Ramos (cell line): Measurements from ENCODE around the gene SLX9.

Source experiments
- in situ Hi-C: fragments of 300-500 bp; cut with MboI; formaldehyde crosslinking; loops from one replicate; pipeline ENCODE4 v1.14.3; 2022; ENCODE audit warnings: low sequenced_read_pairs; ENCODE audit not compliant: unreplicated experiment

The SLX9 gene

DNA sequence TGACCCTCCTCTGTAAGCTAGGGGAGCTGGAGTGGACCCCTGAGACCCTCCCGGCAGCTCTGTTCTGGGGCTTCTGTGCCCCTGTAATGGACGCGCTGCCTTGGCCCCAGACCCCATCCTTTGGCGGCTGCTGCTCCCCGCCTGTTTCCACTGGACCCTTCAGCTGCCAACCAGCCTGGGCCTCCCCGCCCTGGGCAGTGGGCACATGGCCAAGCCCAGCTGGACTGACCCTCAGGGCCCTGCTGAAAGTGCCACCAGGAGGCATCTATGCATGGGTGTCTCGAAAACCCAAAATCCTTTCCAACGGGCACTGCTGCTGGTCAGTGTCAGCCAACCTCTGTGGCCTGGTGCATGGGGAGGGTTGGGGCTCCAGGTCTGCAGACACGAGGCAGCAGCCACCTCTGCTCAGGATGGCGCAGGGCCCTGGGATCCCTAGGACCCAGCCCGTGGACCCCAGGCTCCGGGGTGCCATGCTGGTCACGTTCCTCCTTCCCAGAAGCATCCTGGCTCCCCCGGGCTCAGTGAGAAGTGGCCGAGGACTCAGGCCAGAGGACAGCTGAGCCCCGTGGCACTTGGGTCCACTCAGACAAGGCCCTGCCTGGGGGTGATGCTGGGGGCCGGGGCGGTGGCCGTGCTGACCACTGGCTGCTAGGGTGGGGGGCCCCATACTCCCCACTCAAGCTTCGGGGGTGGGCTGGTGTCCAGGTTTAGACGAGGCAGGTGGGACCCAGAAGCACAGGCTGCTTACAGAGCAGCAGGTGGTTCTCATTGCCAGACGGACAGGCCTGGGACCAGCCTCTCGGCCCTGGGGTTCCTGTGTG, 46.9 kb downstream of the SLX9 start:
- in situ Hi-C loops = no loop called here

- in situ Hi-C loops = no loop called here
Observed at GRCh38 chr21:44987301-44987885, 47.6 kb downstream of the SLX9 start.

GRCh38 chr21:44987886-44988606, 48.2 kb downstream of the SLX9 start:
- in situ Hi-C loops = no loop called here

GRCh38 chr21:44988607-44989536, 49.0 kb downstream of the SLX9 start:
- in situ Hi-C loops = no loop called here

GRCh38 chr21:44989537-44989886, 49.7 kb downstream of the SLX9 start:
- in situ Hi-C loops = no loop called here

DNA sequence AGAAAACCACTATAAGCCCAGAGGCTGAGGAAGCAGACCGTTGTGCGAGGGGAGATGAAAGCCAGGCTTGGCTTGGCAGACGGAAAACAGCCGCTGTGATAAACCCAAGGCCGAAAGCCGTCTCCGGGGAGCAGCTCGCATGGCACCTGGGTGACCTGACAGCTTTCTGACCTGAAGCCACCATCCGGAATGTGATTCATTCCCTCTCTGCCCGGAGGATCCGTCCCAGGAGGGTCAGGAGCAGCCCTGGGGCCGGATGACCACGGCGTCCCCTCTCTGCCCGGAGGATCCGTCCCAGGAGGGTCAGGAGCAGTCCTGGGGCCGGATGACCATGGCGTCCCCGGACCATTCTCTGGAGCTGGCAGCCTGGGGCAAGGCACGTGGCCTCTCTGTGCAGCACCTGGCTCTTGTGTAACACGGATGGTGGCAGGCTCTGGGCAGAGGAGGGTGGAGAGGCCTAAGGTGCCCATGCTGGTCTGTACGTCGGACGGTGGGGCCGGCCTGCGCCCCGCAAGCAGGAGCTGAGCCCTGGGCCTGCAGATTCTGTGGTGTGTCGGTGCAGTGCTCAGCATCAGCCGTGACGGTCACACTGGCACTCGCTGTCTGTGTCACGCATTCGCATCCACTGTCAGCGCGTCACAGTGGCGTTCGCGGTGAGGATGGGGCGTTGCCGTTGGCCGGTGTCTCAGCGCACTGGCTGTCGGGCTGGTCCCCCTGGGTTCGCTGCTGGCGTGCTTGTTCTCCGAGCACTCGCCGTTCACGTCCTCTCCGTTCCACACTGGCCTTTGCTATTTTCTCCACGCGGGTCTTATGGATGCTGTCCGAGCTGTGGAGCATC, 50.3 kb downstream of the SLX9 start:
- in situ Hi-C loops = no loop called here

- in situ Hi-C loops = no loop called here
Observed at GRCh38 chr21:44990921-44991320, 51.1 kb downstream of the SLX9 start.

GRCh38 chr21:44991538-44992483, 52.0 kb downstream of the SLX9 start:
- in situ Hi-C loops = no loop called here

DNA sequence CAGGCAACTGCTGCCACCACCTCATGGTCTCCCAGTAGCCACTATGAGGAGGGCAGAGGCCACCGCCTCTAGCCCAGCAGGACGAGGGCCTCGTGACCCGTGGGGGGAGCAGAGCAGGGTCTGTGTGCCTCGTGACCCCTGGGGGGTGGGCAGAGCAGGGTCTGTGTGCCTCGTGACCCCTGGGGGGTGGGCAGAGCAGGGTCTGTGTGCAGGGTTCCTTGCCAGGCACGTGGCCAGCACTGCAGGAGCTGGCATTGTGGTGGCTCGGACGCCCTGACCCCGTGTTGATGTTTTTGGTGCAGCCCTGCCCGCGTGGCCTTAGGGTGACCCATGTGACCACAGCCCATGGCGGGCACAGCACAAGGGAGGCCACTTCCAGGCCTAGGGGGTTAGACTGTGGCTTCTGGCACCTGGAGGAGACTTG, 52.8 kb downstream of the SLX9 start:
- in situ Hi-C loops = no loop called here

DNA sequence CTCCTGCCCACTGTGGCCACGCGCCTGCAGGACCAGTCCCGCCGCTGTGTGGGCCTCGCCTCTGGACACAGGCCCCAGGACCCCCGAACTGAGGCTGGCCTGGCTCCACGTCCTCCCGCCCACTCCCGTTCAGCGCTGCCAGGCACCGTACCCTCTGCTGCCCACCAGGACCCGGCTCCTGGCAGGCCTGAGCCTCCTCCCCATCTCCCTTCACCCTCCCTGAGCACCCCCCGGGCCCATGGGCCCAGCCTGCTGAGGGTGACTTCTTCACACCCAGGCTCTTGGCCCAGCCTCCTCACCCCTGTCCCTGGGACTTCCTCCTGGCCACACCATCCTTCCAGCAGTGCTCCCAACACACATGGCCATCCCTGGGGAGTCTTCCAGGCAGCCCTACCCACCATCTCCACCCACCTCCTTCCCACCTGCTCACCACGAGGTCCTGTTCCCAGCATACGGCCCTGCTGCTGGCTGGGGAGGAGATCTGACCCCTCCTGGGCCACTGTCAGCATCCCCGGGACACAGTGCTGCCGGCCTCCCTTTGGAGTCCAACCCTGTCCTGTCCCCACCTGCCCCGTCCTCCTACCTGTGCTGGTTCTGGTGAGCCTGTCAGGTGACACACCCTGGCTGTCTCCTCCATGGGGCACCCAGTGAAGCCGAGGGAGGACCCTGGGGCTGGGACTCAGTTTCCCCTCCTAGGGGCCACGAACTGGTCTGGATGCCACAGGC, 53.7 kb downstream of the SLX9 start:
- in situ Hi-C loops = no loop called here

DNA sequence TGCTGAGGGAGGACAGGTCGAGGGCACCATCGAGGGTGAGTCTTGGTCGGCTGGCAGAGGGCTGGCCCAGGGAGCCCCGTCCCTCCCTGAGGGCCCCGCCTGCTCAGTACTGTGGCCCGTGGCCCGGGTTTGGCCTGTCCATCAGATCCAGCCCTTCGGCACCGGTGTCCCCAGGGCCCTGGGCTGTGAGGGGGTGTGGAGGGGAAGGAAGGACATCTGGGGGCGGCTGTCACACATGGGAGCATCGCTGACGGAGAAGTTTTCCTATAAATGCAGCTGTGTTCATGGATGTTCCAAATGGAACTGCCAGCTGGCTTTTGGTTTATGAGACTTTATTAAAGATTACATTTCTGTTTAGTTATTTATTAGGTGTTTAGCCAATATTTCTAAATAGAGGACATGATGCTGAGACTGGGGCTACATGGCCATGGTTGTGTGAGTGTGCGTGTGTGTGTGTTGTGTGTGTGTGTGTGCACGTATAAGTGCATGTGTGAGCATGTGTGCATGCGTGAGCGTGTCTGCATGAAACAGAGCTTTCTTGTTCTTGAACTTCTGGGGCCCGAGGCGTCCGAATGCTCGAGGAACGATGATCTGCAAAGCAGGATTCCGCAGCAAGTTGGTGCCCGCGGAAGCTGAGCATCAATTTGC, 54.3 kb downstream of the SLX9 start:
- in situ Hi-C loops = no loop called here

- in situ Hi-C loops = no loop called here
Observed at GRCh38 chr21:44994695-44995342, 55.0 kb downstream of the SLX9 start.

- in situ Hi-C loops = no loop called here
Observed at GRCh38 chr21:44995343-44995941, 55.6 kb downstream of the SLX9 start.

GRCh38 chr21:44996096-44996495, 56.3 kb downstream of the SLX9 start:
- in situ Hi-C loops = no loop called here

DNA sequence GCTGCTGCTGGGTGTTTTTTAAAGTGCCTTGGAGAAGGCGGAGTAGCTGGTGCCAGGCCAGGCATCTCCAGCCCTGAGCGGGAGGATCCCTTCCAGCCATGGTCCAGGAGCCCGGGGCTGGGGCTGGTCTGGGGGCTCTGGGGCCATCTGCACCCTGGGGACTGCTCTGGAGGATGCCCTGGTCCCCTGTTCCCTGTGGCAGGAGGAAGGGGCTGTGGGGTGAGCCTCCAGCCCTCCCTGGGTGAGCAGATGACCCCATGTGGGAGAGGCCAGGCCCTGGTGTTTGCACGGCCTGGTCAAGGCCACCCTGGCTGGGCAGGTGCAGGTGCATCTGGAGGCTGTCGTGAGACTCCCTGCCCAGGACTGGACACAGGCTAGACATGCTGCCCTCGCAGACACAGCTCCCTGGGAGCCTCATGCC, 56.7 kb downstream of the SLX9 start:
- in situ Hi-C loops = no loop called here
